Left lobe of liver (tissue), 2 donors: ENCODE data around the gene COMMD7. TPM values are rescaled to one million over a fixed set of nuclear protein-coding genes. Genes with fewer than 3 reads are reported as not detected.

Experiments used
- ATAC-seq: fragments of 200-7000 bp; cut with Tn5 transposase; one replicate; pipeline ENCODE4 v1.9.1; 2020; ENCODE audit warnings: mild to moderate bottlenecking, moderate library complexity
- DNase-seq: peaks from one replicate; pipeline ENCODE4 v3.0.0-alpha.2; 2020; ENCODE audit warnings: low spot score
- total RNA-seq: library from RNA; stranded (reverse); gene quantifications from one replicate; pipeline ENCODE4 v1.2.1, GENCODE V29; 2021
- donor health status: DM: no; HTN: no; CAD: no; lungs with moderate emphysema.
- donor health status: DM: no; HTN: yes; CAD: no.

The COMMD7 gene
- total RNA-seq, 1 donor from 2014 or later: 16.9 TPM

GRCh38 chr20:32682508-32682987 lies 60.7 kb downstream of the COMMD7 start:
- no peak for DNase-seq

GRCh38 chr20:32681175-32682084 lies 61.8 kb downstream of the COMMD7 start:
- DNase-seq: no peak
- ATAC-seq: no peak

More at GRCh38 chr20:32682508-32682987, 60.7 kb downstream of the COMMD7 start:
- ATAC-seq: no peak

- ATAC-seq: no peak
- no peak for DNase-seq
Measured at GRCh38 chr20:32680544-32681174, 62.6 kb downstream of the COMMD7 start.

- DNase-seq (peak; percentile 94), ATAC-seq (peak; percentile 92)
Measured at GRCh38 chr20:32678948-32679347, 64.3 kb downstream of the COMMD7 start.

- DNase-seq (no peak), ATAC-seq (no peak)
Measured at GRCh38 chr20:32675223-32675975, 67.9 kb downstream of the COMMD7 start.

GRCh38 chr20:32674362-32674789 lies 68.9 kb downstream of the COMMD7 start:
- DNase-seq (peak; percentile 59), ATAC-seq (peak; percentile 65)

- ATAC-seq: peak; percentile 8
- DNase-seq: no peak
Measured at GRCh38 chr20:32672982-32673851, 70.0 kb downstream of the COMMD7 start.

- no peak for DNase-seq
- ATAC-seq: no peak
Measured at GRCh38 chr20:32672394-32672981, 70.8 kb downstream of the COMMD7 start.

- DNase-seq (no peak), ATAC-seq (no peak)
Measured at GRCh38 chr20:32670773-32671455, 72.4 kb downstream of the COMMD7 start.

- ATAC-seq (no peak), DNase-seq (no peak)
Measured at GRCh38 chr20:32667027-32667426, 76.2 kb downstream of the COMMD7 start.

GRCh38 chr20:32664678-32665159 lies 78.5 kb downstream of the COMMD7 start:
- ATAC-seq (peak; percentile 10), DNase-seq (no peak)

GRCh38 chr20:32664012-32664677 lies 79.1 kb downstream of the COMMD7 start:
- DNase-seq: no peak
- ATAC-seq: no peak

- no peak for ATAC-seq
- DNase-seq: no peak
Measured at GRCh38 chr20:32663335-32664011, 79.8 kb downstream of the COMMD7 start.

GRCh38 chr20:32661820-32662528 lies 81.3 kb downstream of the COMMD7 start:
- ATAC-seq (peak; percentile 25), DNase-seq (no peak)

GRCh38 chr20:32660661-32661060 lies 82.6 kb downstream of the COMMD7 start:
- no peak for DNase-seq

GRCh38 chr20:32656827-32657226 lies 86.4 kb downstream of the COMMD7 start:
- no peak for DNase-seq
- no peak for ATAC-seq

More at GRCh38 chr20:32660661-32661060, 82.6 kb downstream of the COMMD7 start:
- ATAC-seq: no peak

GRCh38 chr20:32655903-32656512 lies 87.3 kb downstream of the COMMD7 start:
- no peak for ATAC-seq
- DNase-seq: no peak
